K562 (cell line): ENCODE data around the gene ZFP36. TPM values are rescaled to one million over a fixed set of nuclear protein-coding genes. Genes with fewer than 3 reads are reported as not detected.

ENCODE experiments used
- ATF2 ChIP-seq: sonication (generic); formaldehyde crosslinking; IDR thresholded peaks from 2 replicates; pipeline ENCODE4 v1.8.1; 2022; ENCODE audit warnings: missing genetic modification reagents
- GABPA ChIP-seq: fragments of 200-800 bp; sonication (Bioruptor generic); conservative IDR thresholded peaks from 2 replicates; pipeline ENCODE4 v1.6.1; 2016; ENCODE audit warnings: low read depth, missing genetic modification characterization, missing compliant biosample characterization
- KLF16 ChIP-seq: IDR thresholded peaks from 2 replicates; pipeline ENCODE4 v1.6.1; 2016; ENCODE audit warnings: antibody characterized with exemption
- OTX1 ChIP-seq: fragments of 450-650 bp; formaldehyde crosslinking; IDR thresholded peaks from 2 replicates; pipeline ENCODE4 v1.4.0; 2022; ENCODE audit warnings: mild to moderate bottlenecking
- RCOR1 ChIP-seq, 2 experiments: IDR thresholded peaks; 2 replicates each; pipeline ENCODE4 v1.6.1; 2012; ENCODE audit warnings: low read depth in 2 of 2, low read length in 2 of 2, borderline replicate concordance in 1 of 2, improper control_type of control experiment in 1 of 2
- RHOXF2B ChIP-seq: fragments of 250-450 bp; sonication (Bioruptor Pico); conservative IDR thresholded peaks from 2 replicates; pipeline ENCODE4 v1.5.1; 2021
- SAP30 ChIP-seq: fragments of 200-600 bp; sonication (generic); IDR thresholded peaks from 2 replicates; pipeline ENCODE4 v1.6.1; 2012; ENCODE audit warnings: borderline replicate concordance, low read depth, mild to moderate bottlenecking, moderate library complexity, low read length, control low read depth, inconsistent platforms; ENCODE audit not compliant: insufficient read depth, poor library complexity, severe bottlenecking
- TCFL5 ChIP-seq: fragments of 250-450 bp; sonication (Bioruptor Pico); conservative IDR thresholded peaks from 2 replicates; pipeline ENCODE4 v1.6.1; 2021; ENCODE audit warnings: mild to moderate bottlenecking, moderate library complexity, matching md5 sums
- TSC22D4 ChIP-seq: fragments of 450-650 bp; IDR thresholded peaks from 2 replicates; pipeline ENCODE4 v1.6.1; 2016; ENCODE audit warnings: missing genetic modification characterization, missing biosample characterization, control low read depth
- USF1 ChIP-seq: sonication (generic); formaldehyde crosslinking; IDR thresholded peaks from 2 replicates; pipeline ENCODE4 v1.9.0; 2022; ENCODE audit warnings: mild to moderate bottlenecking, missing genetic modification reagents
- ZBTB7A ChIP-seq: IDR thresholded peaks from 2 replicates; pipeline ENCODE4 v1.6.1; 2011; ENCODE audit warnings: low read depth, mild to moderate bottlenecking, low read length, moderate library complexity, borderline replicate concordance; ENCODE audit not compliant: control insufficient read depth
- ZNF23 ChIP-seq: fragments of 250-450 bp; sonication (Bioruptor Pico); IDR thresholded peaks from 2 replicates; pipeline ENCODE4 v1.4.0; 2020; ENCODE audit warnings: mild to moderate bottlenecking
- ZNF263 ChIP-seq: sonication (generic); formaldehyde crosslinking; IDR thresholded peaks from 2 replicates; pipeline ENCODE4 v1.8.0; 2022; ENCODE audit warnings: mild to moderate bottlenecking, missing genetic modification reagents, borderline replicate concordance
- ZNF586 ChIP-seq: fragments of 450-650 bp; formaldehyde crosslinking; conservative IDR thresholded peaks from 2 replicates; pipeline ENCODE4 v1.4.0; 2020; ENCODE audit warnings: mild to moderate bottlenecking, moderate library complexity
- ZNF644 ChIP-seq: fragments of 200-800 bp; sonication (Bioruptor generic); IDR thresholded peaks from 2 replicates; pipeline ENCODE4 v1.6.1; 2016; ENCODE audit warnings: low read depth, missing genetic modification characterization, missing compliant biosample characterization
- ZNF75A ChIP-seq: fragments of 450-650 bp; formaldehyde crosslinking; IDR thresholded peaks from 2 replicates; pipeline ENCODE4 v1.4.0; 2020; ENCODE audit warnings: mild to moderate bottlenecking
- ZNF780A ChIP-seq: fragments of 250-450 bp; sonication (Bioruptor Pico); IDR thresholded peaks from 2 replicates; pipeline ENCODE4 v1.5.0; 2021; ENCODE audit warnings: mild to moderate bottlenecking
- polyA plus RNA-seq, 8 experiments: library from polyadenylated mRNA; depleted of rRNA in 4 of 8; stranded (reverse) in 5 of 8; unstranded in 3 of 8; fragments of >200 nt; fragmentation: Nextera tagmentation in 2 of 8; fragmentation: Illumina TruSeq in 1 of 8; extraction: Ambion mirVana in 2 of 8; extraction: Trizol in 1 of 8; gene quantifications; 2 replicates each; pipeline versions ENCODE4 v1.2.1 to v1.2.3, GENCODE V29; 2011 to 2014; ENCODE audit warnings: inconsistent platforms in 1 of 8, missing spikeins in 1 of 8
- total RNA-seq, 7 experiments: library from RNA; depleted of rRNA in 6 of 7; stranded (reverse); fragments of >200 nt in 6 of 7; fragmentation: Illumina TruSeq in 2 of 7; extraction: Trizol in 2 of 7; gene quantifications; 2 replicates each; pipeline versions ENCODE4 v1.2.1 to v1.2.3, GENCODE V29; 2011 to 2021; ENCODE audit warnings: low replicate concordance in 1 of 7
- TF ChIP-seq, protein P1 (sequence below): fragments of 250-450 bp; sonication (Bioruptor Pico); IDR thresholded peaks from 2 replicates; pipeline ENCODE4 v1.9.0; 2021; ENCODE audit warnings: mild to moderate bottlenecking, inconsistent platforms
- TF ChIP-seq, protein P2 (sequence below): fragments of 450-650 bp; formaldehyde crosslinking; IDR thresholded peaks from 2 replicates; pipeline ENCODE4 v1.4.0; 2022; ENCODE audit warnings: missing genetic modification characterization
- TF ChIP-seq, protein P3 (sequence below): fragments of 250-450 bp; sonication (Bioruptor Pico); IDR thresholded peaks from 2 replicates; pipeline ENCODE4 v1.5.0; 2020; ENCODE audit warnings: mild to moderate bottlenecking

ZFP36 gene
- total and polyA plus RNA-seq, 9 of the 15 experiments (the other 6 are each of a cell fraction or from before 2014, with no cell fraction given), result 1.0 to 20.1 (median 3.5) TPM

DNA sequence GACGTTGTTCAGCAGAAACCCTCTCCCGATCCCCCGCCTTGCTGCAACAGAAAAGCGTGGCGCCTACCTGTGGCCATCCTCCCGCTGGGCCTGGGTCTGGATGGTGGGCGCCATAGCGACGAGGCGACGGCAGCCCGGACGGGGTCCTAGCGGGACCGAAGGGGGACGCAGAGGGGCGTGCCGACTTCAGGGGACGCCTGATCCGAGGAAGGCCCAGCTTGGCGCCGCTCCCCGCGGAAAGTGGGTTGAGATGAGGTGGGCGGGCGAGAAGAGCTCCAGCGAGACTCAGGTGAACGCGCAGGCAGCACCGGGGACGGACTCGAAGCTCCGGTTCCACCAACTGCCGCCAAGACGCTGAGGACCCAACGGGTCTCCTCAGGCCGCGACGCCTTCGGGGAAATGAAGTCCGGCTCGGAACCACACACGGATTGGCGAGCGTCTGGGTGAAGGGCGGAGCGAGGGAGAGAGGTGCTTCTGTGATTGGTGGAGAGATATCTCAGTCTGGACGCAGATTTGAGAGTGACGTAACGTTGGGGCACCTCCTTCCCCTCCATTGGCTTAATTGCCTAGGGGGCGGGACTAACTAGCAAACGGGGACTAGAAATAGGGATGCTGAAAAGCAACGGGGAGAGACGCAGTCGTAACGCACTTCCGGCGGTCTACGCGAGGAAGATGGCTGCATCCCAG lies 15.8 kb upstream of the ZFP36 start, which contains the start of the genes MED29 and PAF1 (continued):
- TF ChIP-seq RCOR1 (IDR thresholded peaks at IDR 0.05; ENCODE audit: borderline replicate concordance in 1 of 2, low read depth in 2 of 2, low read length in 2 of 2), result no peak
- no peak for TF ChIP-seq KLF16
- no peak for TF ChIP-seq ZNF780A
- peak; percentile 70; the same call in 1 of the 2 replicates for TF ChIP-seq ZNF263 (CRISPR knock-in tag)
- 0 out of 2 replicates have a peak, but pooled peaks have one; percentile 18 for TF ChIP-seq RHOXF2B (CRISPR knock-in tag)
- no peak for TF ChIP-seq ATF2 (CRISPR knock-in tag)
- peak; percentile 93 for TF ChIP-seq GABPA (tag)
- TF ChIP-seq ZNF23, result no peak
- TF ChIP-seq, protein P1, sequence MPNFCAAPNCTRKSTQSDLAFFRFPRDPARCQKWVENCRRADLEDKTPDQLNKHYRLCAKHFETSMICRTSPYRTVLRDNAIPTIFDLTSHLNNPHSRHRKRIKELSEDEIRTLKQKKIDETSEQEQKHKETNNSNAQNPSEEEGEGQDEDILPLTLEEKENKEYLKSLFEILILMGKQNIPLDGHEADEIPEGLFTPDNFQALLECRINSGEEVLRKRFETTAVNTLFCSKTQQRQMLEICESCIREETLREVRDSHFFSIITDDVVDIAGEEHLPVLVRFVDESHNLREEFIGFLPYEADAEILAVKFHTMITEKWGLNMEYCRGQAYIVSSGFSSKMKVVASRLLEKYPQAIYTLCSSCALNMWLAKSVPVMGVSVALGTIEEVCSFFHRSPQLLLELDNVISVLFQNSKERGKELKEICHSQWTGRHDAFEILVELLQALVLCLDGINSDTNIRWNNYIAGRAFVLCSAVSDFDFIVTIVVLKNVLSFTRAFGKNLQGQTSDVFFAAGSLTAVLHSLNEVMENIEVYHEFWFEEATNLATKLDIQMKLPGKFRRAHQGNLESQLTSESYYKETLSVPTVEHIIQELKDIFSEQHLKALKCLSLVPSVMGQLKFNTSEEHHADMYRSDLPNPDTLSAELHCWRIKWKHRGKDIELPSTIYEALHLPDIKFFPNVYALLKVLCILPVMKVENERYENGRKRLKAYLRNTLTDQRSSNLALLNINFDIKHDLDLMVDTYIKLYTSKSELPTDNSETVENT (CRISPR knock-in tag), result no peak
- peak; percentile 47 for TF ChIP-seq SAP30
- TF ChIP-seq ZBTB7A, result peak; percentile 94; the same call in 1 of the 2 replicates
- no peak for TF ChIP-seq ZNF586 (CRISPR knock-in tag)
- no peak for TF ChIP-seq TCFL5 (CRISPR knock-in tag)
- no peak for TF ChIP-seq TSC22D4 (tag)
- TF ChIP-seq, protein P2, sequence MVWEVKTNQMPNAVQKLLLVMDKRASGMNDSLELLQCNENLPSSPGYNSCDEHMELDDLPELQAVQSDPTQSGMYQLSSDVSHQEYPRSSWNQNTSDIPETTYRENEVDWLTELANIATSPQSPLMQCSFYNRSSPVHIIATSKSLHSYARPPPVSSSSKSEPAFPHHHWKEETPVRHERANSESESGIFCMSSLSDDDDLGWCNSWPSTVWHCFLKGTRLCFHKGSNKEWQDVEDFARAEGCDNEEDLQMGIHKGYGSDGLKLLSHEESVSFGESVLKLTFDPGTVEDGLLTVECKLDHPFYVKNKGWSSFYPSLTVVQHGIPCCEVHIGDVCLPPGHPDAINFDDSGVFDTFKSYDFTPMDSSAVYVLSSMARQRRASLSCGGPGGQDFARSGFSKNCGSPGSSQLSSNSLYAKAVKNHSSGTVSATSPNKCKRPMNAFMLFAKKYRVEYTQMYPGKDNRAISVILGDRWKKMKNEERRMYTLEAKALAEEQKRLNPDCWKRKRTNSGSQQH (CRISPR knock-in tag), result peak; percentile 59; the same call in 1 of the 2 replicates
- no peak for TF ChIP-seq ZNF644 (tag)
- TF ChIP-seq, protein P3, sequence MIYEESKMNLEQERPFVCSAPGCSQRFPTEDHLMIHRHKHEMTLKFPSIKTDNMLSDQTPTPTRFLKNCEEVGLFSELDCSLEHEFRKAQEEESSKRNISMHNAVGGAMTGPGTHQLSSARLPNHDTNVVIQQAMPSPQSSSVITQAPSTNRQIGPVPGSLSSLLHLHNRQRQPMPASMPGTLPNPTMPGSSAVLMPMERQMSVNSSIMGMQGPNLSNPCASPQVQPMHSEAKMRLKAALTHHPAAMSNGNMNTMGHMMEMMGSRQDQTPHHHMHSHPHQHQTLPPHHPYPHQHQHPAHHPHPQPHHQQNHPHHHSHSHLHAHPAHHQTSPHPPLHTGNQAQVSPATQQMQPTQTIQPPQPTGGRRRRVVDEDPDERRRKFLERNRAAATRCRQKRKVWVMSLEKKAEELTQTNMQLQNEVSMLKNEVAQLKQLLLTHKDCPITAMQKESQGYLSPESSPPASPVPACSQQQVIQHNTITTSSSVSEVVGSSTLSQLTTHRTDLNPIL (CRISPR knock-in tag), result no peak
- TF ChIP-seq USF1 (CRISPR knock-in tag), result no peak
- no peak for TF ChIP-seq OTX1 (CRISPR knock-in tag)
- no peak for TF ChIP-seq ZNF75A (CRISPR knock-in tag)
